ENCODE data around the gene HMGN1. TPM values are rescaled to one million over a fixed set of nuclear protein-coding genes. Genes with fewer than 3 reads are reported as not detected.

HMGN1 gene
- total RNA-seq, 2 donors from 2014 or later: 526 to 626 TPM

GRCh38 chr21:39392981-39393380 is 44.1 kb upstream of the HMGN1 start:
- no peaks in the 10 kb centered on the region for H3K27me3 ChIP-seq (ENCODE audit: control insufficient read depth, insufficient read depth, low read length, poor library complexity, severe bottlenecking)
- H3K4me1 Mint-ChIP-seq: peaks cover 38% of the 10 kb centered on the region
- H3K36me3 ChIP-seq (ENCODE audit: control insufficient read depth, insufficient read depth, low read length): peaks cover 57% of the 10 kb centered on the region
- no peak for TF ChIP-seq CTCF (conservative IDR thresholded peaks at IDR 0.05)
- no peaks in the 10 kb centered on the region for H3K9me3 Mint-ChIP-seq
- H3K4me3 ChIP-seq (ENCODE audit: low read length): no peak overlapping the region
- H3K27ac ChIP-seq (ENCODE audit: low read depth, low read length): no peak overlapping the region
- DNase-seq: no peak
- peaks cover 53% of the 10 kb centered on the region for H3K36me3 Mint-ChIP-seq (ENCODE audit: low read depth)
- no peak overlapping the region for H3K27ac Mint-ChIP-seq
- peaks cover 5% of the 10 kb centered on the region for H3K4me1 ChIP-seq (ENCODE audit: control insufficient read depth, insufficient read depth, low read length)
- H3K9ac ChIP-seq (ENCODE audit: extremely low read depth, low read length, poor library complexity, severe bottlenecking): no peak overlapping the region
- 94 to 96% methylated on average over 6 to 7 of the region's 7 CpGs for WGBS, 2 experiments (ENCODE audit: insufficient coverage in 1 of 2, insufficient read length in 1 of 2)
- no peaks in the 10 kb centered on the region for H3K9me3 ChIP-seq (ENCODE audit: control insufficient read depth, low read length)
- no peaks in the 10 kb centered on the region for H3K27me3 Mint-ChIP-seq (ENCODE audit: insufficient read depth)
- no peak overlapping the region for H3K4me3 Mint-ChIP-seq

- Mint-ChIP-seq H3K9me3 (no peaks in the 10 kb centered on the region), H3K36me3 (ENCODE audit: low read depth) (peaks cover 42% of the 10 kb centered on the region), H3K4me1 (peaks cover 29% of the 10 kb centered on the region), H3K27me3 (ENCODE audit: insufficient read depth) (no peaks in the 10 kb centered on the region), H3K4me3 (no peak overlapping the region), H3K27ac (peak overlapping the region; percentile 52)
- no peak overlapping the region for H3K9ac ChIP-seq (ENCODE audit: extremely low read depth, low read length, poor library complexity, severe bottlenecking)
- no peak overlapping the region for H3K4me3 ChIP-seq (ENCODE audit: low read length)
- WGBS, 2 experiments (ENCODE audit: insufficient coverage in 1 of 2, insufficient read length in 1 of 2): 91 to 94% methylated on average over 15 to 16 of the region's 16 CpGs
- TF ChIP-seq CTCF (conservative IDR thresholded peaks at IDR 0.05): peak; percentile 61
- no peaks in the 10 kb centered on the region for H3K27me3 ChIP-seq (ENCODE audit: control insufficient read depth, insufficient read depth, low read length, poor library complexity, severe bottlenecking)
- no peaks in the 10 kb centered on the region for H3K9me3 ChIP-seq (ENCODE audit: control insufficient read depth, low read length)
- DNase-seq: peak; percentile 81
- H3K27ac ChIP-seq (ENCODE audit: low read depth, low read length): no peak overlapping the region
- H3K36me3 ChIP-seq (ENCODE audit: control insufficient read depth, insufficient read depth, low read length): peaks cover 37% of the 10 kb centered on the region
- peaks cover 5% of the 10 kb centered on the region for H3K4me1 ChIP-seq (ENCODE audit: control insufficient read depth, insufficient read depth, low read length)
These were observed 41.4 kb upstream of the HMGN1 start for GRCh38 chr21:39390212-39390765.

GRCh38 chr21:39388811-39389155 is 39.9 kb upstream of the HMGN1 start:
- no peak overlapping the region for H3K4me3 ChIP-seq (ENCODE audit: low read length)
- H3K9ac ChIP-seq (ENCODE audit: extremely low read depth, low read length, poor library complexity, severe bottlenecking): no peak overlapping the region
- peaks cover 31% of the 10 kb centered on the region for H3K36me3 Mint-ChIP-seq (ENCODE audit: low read depth)
- peaks cover 29% of the 10 kb centered on the region for H3K4me1 Mint-ChIP-seq
- H3K9me3 Mint-ChIP-seq: no peaks in the 10 kb centered on the region
- peaks cover 26% of the 10 kb centered on the region for H3K36me3 ChIP-seq (ENCODE audit: control insufficient read depth, insufficient read depth, low read length)
- no peak for DNase-seq
- no peak for TF ChIP-seq CTCF (conservative IDR thresholded peaks at IDR 0.05)
- no peaks in the 10 kb centered on the region for H3K27me3 Mint-ChIP-seq (ENCODE audit: insufficient read depth)
- H3K9me3 ChIP-seq (ENCODE audit: control insufficient read depth, low read length): no peaks in the 10 kb centered on the region
- WGBS, 2 experiments (ENCODE audit: insufficient coverage in 1 of 2, insufficient read length in 1 of 2): 21 to 35% methylated on average over 5 to 10 of the region's 10 CpGs
- no peak overlapping the region for H3K27ac ChIP-seq (ENCODE audit: low read depth, low read length)
- peak overlapping the region; percentile 51 for H3K4me3 Mint-ChIP-seq
- H3K27me3 ChIP-seq (ENCODE audit: control insufficient read depth, insufficient read depth, low read length, poor library complexity, severe bottlenecking): no peaks in the 10 kb centered on the region
- no peak overlapping the region for H3K27ac Mint-ChIP-seq
- H3K4me1 ChIP-seq (ENCODE audit: control insufficient read depth, insufficient read depth, low read length): peaks cover 5% of the 10 kb centered on the region
